Measurements from ENCODE around the gene FUCA1.
"Not testable (repeated sequence)": the region's sequence is repeated elsewhere in the genome, so short reads cannot be mapped to it uniquely, and the experiment has no call there.

Gene FUCA1

GRCh38 chr1:23809751-23810171 is 58.3 kb downstream of the FUCA1 start:
- Histone ChIP-seq H3K4me3 (no peak overlapping the region), H3K27ac (peak overlapping the region in 3 of 21 experiments; percentile 0 to 17 (median 2))

- Histone ChIP-seq H3K4me3 (no peak overlapping the region), H3K27ac (no peak overlapping the region)
Measured at GRCh38 chr1:23807453-23807852, 60.6 kb downstream of the FUCA1 start.

DNA sequence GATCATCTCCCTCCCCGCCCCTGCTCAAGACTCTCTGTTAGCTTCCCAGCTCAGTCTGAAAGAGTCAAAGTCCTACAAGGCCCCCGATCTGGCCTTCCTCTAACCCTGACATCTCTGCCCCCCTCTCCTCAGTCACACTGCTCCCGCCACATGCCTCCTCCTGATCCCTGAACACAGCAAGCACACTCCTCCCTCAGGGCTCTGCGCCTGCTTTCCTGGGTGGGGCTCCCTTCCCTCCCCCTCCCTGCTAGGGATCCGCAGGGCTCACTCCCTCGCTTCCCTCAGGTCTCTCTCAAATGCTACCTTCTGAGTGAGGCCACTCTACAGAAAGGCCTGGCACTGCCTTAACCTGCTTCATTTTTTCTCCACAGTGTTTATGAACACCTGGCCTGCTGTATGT is 61.8 kb downstream of the FUCA1 start:
- Histone ChIP-seq H3K4me3 (no peak overlapping the region), H3K27ac (no peak overlapping the region)

DNA sequence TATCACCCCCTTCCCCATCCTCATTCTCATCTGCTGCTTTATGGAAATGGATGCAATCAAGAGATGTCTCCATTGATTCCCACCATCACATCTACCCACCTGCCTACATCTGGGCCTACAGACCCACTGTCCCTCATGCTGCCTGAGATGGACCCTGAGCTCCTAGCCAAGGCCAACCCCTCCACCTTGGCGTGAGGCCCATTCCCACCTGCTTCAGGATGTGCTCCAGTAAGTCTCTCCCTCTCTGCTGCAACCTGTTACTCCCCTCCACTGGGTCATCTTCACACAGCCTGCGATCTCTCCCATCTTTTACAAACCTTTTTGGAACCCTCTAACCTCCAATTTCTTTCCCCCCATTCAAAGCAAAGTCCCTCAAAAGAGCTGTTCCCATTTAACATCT is 63.1 kb downstream of the FUCA1 start:
- Histone ChIP-seq H3K4me3 (no peak overlapping the region), H3K27ac (no peak overlapping the region)

GRCh38 chr1:23804183-23804835 is 63.8 kb downstream of the FUCA1 start:
- no peak overlapping the region for H3K4me3 ChIP-seq
- peak overlapping the region in 1 of 21 experiments; percentile 11 for H3K27ac ChIP-seq

- Histone ChIP-seq H3K27ac (peak overlapping the region in 1 of 21 experiments; percentile 11), H3K4me3 (no peak overlapping the region)
Measured at GRCh38 chr1:23803674-23804073, 64.4 kb downstream of the FUCA1 start.

GRCh38 chr1:23802809-23803342 is 65.2 kb downstream of the FUCA1 start:
- H3K4me3 ChIP-seq, H3K27ac ChIP-seq: not testable (repeated sequence)

GRCh38 chr1:23801876-23802275 is 66.2 kb downstream of the FUCA1 start:
- H3K27ac ChIP-seq: peak overlapping the region in 4 of 21 experiments; percentile 89 to 97 (median 93)
- peak overlapping the region in 1 of 7 experiments; percentile 63 for H3K4me3 ChIP-seq

- Histone ChIP-seq H3K27ac (peak overlapping the region in 20 of 21 experiments; percentile 83 to 98 (median 92)), H3K4me3 (peak overlapping the region; percentile 51 to 79 (median 65))
Measured at GRCh38 chr1:23801338-23801748, 66.7 kb downstream of the FUCA1 start.

- H3K27ac ChIP-seq: peak within 1 kb of the TSS; percentile 36 to 98 (median 91)
- peak within 1 kb of the TSS; percentile 51 to 79 (median 65) for H3K4me3 ChIP-seq
Measured at GRCh38 chr1:23800400-23801337, 67.4 kb downstream of the FUCA1 start, which contains the start of gene GALE. Gene GALE, minus strand, starts transcription at chr1:23800754. Its CDS starts 1,747 bp downstream, at chr1:23799007.

DNA sequence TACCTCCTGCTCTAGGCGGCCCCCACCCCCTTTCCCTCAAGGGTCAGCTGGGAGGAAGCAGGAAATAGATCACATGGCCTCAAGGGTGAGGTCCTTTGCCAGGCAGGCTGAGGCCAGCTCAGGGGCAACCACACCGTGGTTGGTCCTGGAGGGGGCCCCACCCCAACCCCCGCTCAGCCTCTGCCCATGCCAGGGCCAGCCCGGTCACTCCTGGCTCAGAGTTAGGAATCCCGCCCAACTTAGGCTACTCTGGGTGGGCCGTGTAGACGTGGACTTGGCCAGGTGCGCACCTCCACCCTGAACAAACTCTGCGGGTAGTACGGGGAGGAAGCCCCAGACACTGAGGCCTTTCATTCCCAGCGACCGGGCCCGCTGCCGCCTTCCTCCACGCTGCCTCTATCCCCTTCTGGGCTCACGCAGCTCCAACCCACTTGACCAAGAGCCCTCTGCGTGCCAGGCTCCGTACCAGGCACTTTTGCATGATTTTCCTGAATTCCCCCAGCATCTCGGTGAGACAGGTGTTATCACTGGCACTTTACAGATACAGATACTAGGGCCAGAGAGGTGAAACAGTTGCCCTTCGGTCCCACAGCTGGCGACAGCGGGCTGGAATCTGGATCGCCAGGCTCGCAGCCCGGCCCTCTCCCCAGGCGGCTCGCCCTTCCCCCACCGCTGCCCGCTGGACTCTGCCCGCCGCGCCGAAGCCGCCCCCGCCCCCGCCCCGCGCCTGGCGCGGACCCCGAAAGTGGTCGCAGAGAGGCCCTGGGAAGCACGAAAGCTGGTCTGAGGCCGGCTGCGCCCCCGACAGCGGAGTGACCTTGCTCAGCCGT is 68.3 kb downstream of the FUCA1 start:
- Histone ChIP-seq H3K4me3 (peak overlapping the region; percentile 51 to 79 (median 65)), H3K27ac (peak overlapping the region; percentile 36 to 98 (median 91))

- Histone ChIP-seq H3K4me3 (peak overlapping the region in 6 of 7 experiments; percentile 51 to 79 (median 65)), H3K27ac (peak overlapping the region in 20 of 21 experiments; percentile 83 to 98 (median 92))
Measured at GRCh38 chr1:23799255-23799569, 68.9 kb downstream of the FUCA1 start.

- peak overlapping the region in 15 of 21 experiments; percentile 0 to 98 (median 92) for H3K27ac ChIP-seq
- H3K4me3 ChIP-seq: no peak overlapping the region
Measured at GRCh38 chr1:23798662-23799142, 69.4 kb downstream of the FUCA1 start.

DNA sequence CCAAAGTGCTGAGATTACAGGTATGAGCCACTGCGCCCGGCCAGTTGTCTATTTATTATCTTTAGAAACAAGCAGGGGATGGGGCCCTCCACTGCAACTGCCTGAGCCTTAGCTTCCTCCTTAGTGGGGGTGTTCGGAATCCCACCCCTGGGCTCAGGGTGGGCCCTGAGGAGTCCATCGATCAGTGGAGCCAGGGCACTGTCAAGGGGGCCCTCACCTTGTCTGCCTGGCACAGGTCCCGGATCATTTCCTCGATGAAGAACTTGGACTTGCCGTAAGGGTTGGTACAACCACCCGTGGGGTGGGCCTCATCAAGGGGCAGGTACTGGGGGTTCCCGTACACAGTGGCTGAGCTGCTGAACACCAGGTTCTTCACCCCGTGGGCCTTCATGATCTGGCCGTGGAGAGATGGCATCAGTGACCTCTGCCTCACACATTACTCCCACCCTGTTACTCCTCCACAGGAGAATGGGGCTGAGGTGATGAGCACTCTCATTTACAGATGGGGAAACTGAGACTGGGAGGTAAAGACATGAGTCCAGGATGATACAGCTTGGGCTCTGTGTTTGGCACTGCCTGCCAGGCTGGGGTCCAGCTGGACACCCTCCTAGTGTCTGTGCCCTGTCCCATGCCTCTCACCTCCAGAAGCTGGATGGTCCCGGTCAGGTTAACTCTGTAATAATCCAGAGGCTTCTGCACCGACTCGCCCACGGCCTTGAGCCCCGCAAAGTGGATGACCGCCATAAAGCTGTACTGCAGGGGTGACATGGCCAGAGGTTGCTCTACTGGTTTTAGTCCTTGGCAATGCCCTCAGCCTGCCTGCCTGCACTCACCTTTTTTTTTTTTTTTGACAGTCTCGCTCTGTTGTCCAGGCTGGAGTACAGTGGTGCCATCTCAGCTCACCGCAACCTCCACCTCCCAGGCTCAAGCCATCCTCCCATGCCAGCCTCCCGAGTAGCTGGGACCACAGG is 70.3 kb downstream of the FUCA1 start:
- no peak overlapping the region for H3K4me3 ChIP-seq
- H3K27ac ChIP-seq: peak overlapping the region in 1 of 21 experiments; percentile 95

DNA sequence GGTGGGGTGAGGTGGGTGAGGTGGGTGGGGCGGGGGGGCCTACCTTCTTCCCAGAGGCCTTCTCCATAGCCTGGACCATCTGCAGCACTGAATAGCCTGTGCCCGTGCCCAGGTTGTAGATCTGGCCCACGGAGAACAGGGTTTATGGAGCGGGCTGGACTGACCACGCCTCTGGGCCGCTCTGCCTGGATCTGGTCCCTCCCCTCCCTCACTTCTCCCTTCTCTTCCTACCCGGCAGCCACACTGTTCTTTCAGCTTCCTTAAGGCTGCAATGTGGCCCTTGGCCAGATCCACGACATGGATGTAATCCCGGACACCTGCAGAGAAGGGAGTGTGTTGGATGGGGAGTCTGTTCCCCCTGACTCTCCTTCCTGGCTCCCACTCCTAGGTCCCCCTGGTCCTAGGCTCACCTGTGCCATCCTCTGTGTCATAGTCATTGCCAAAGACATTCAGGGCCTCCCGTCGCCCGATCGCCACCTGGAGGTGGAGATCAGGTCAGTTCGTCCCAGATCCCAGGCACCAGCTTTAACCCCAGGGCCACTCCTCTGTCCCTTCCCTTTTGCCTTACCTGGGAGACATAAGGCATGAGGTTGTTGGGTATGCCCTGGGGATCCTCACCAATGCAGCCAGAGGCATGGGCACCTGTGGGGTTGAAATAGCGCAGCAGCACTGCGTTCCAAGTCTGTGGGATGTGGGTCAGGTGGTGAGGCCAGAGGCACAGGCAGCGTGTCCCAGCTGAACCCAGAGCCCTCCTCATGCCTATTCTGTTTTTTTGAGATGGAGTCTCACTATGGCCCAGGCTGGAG is 71.4 kb downstream of the FUCA1 start:
- peak overlapping the region in 1 of 21 experiments; percentile 38 for H3K27ac ChIP-seq

DNA sequence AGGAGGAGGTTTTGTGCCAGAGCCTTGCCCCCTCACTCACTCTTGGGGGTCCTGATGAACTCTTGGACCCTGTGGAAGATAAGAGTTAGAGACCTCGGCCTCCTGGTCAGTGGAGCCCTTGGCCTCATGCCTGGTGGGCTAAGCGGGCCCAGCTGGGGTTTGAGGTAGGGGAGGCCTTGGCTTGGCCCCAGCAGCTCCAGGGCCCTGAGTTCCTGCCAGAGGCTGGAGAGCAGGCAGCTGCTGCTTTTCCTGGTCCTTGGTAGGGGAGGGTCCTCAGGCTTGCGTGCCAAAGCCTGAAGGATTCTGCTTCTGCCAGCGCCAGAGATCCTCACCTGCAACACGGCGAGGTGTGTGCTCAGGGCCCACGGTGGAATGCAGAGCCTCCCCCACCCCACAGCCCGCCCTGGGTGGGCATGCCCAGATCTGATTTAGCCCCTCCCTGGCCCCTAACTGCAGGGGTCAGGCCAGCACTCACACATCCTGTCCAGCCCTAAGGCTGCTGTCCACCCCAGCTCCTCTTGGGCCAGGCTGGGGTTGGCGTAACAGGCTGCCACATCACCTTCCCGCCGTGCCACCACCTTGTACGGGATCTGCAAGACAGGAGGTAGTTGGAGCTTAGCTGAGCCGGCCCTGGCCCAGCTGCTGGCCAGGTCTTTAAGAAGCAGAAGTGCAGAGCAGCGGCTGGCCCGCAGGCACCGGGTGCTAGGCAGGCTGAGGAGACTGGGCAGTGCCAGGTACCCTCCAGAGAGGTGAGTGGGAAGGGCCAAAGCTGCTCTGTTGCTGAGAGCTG is 72.2 kb downstream of the FUCA1 start:
- H3K4me3 ChIP-seq: no peak overlapping the region
- H3K27ac ChIP-seq: peak overlapping the region in 1 of 21 experiments; percentile 38

More for the DNA sequence above, 71.4 kb downstream of the FUCA1 start:
- no peak overlapping the region for H3K4me3 ChIP-seq
